GM21447 (cell line): ENCODE measurements around the gene CYP4F8.

Experiments
- ATAC-seq: cut with Tn5 transposase; IDR thresholded peaks from one replicate; pipeline ENCODE4 v1.9.1; 2021; ENCODE audit not compliant: unreplicated experiment

Gene CYP4F8

GRCh38 chr19:15616183-15616582 is 1.2 kb downstream of the CYP4F8 start:
- no peak for ATAC-seq

GRCh38 chr19:15616627-15617270 is 1.7 kb downstream of the CYP4F8 start:
- no peak for ATAC-seq

GRCh38 chr19:15618321-15618720 is 3.3 kb downstream of the CYP4F8 start:
- ATAC-seq, result no peak

GRCh38 chr19:15621801-15622200 is 6.8 kb downstream of the CYP4F8 start:
- ATAC-seq, result no peak

GRCh38 chr19:15622991-15623390 is 8.0 kb downstream of the CYP4F8 start:
- ATAC-seq, result no peak

GRCh38 chr19:15623711-15624318 is 8.8 kb downstream of the CYP4F8 start:
- no peak for ATAC-seq

- ATAC-seq, result no peak
These were observed 13.4 kb downstream of the CYP4F8 start for GRCh38 chr19:15628236-15629002.

GRCh38 chr19:15629003-15629880 is 14.2 kb downstream of the CYP4F8 start:
- no peak for ATAC-seq

GRCh38 chr19:15631817-15632216 is 16.8 kb downstream of the CYP4F8 start:
- no peak for ATAC-seq

GRCh38 chr19:15633082-15633835 is 18.2 kb downstream of the CYP4F8 start:
- no peak for ATAC-seq

GRCh38 chr19:15634105-15634504 is 19.1 kb downstream of the CYP4F8 start:
- no peak for ATAC-seq

GRCh38 chr19:15635016-15635805 is 20.2 kb downstream of the CYP4F8 start:
- ATAC-seq, result no peak

- no peak for ATAC-seq
These were observed 21.0 kb downstream of the CYP4F8 start for GRCh38 chr19:15636026-15636425.

- ATAC-seq, result no peak
These were observed 24.6 kb downstream of the CYP4F8 start for GRCh38 chr19:15639596-15639995.

- no peak for ATAC-seq
These were observed 25.4 kb downstream of the CYP4F8 start, which contains the start of gene CYP4F3 for GRCh38 chr19:15640294-15640903. Gene CYP4F3 (plus strand): TSS chr19:15640897. CDS start chr19:15641416, 519 bp downstream.

- ATAC-seq, result no peak
These were observed 26.0 kb downstream of the CYP4F8 start for GRCh38 chr19:15640904-15641597.

GRCh38 chr19:15641901-15642491 is 27.0 kb downstream of the CYP4F8 start:
- no peak for ATAC-seq

- ATAC-seq, result no peak
These were observed 27.8 kb downstream of the CYP4F8 start for GRCh38 chr19:15642807-15643206.
